ENCODE measurements around the gene JAZF1. TPM values are rescaled to one million over a fixed set of nuclear protein-coding genes. Genes with fewer than 3 reads are reported as not detected.

The JAZF1 gene
- total and polyA plus RNA-seq, 2 of the 8 experiments (the other 6 are each of a cell fraction or from before 2014, with no cell fraction given) = 2.6 to 21.8 TPM

DNA sequence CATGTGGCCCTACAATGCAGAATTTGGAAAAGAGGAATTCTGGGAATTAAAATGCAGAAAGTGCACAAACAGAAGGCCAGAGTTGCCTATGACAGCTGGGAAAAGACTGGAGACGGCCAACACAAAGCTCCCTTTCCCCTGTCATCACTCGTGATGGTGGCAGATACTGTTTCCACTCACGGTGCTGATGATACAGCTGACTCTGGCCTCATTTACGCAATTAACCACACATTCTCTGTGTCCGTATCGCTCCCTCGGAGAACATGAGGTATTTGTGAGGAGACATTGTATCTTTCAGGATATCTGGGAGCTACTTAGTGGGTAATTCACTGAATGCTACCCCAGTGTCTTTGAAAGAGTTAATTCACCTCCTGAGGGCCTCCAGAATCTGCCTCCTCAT lies 267.8 kb downstream of the JAZF1 start (continued):
- TF ChIP-seq, protein P1, sequence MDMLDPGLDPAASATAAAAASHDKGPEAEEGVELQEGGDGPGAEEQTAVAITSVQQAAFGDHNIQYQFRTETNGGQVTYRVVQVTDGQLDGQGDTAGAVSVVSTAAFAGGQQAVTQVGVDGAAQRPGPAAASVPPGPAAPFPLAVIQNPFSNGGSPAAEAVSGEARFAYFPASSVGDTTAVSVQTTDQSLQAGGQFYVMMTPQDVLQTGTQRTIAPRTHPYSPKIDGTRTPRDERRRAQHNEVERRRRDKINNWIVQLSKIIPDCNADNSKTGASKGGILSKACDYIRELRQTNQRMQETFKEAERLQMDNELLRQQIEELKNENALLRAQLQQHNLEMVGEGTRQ (IDR thresholded peaks at IDR 0.05; ENCODE audit: low read length) = no peak

Measured in H1 (cell line).